Measurements from ENCODE around the gene HSD3B7.

GRCh38 chr16:31008149-31008548, 23.1 kb downstream of the HSD3B7 start:
- TF ChIP-seq POLR2A (IDR thresholded peaks at IDR 0.05) (no peak), POLR2AphosphoS5 (IDR thresholded peaks at IDR 0.05) (no peak), CTCF (IDR thresholded peaks at IDR 0.05) (no peak), EP300 (IDR thresholded peaks at IDR 0.05; ENCODE audit: low read depth) (no peak)
